Endothelial cell of umbilical vein (primary cell): Measurements from ENCODE around the gene CD101. TPM values are rescaled to one million over a fixed set of nuclear protein-coding genes. Genes with fewer than 3 reads are reported as not detected.

Experiments used
- BruUV-seq: library from RNA; stranded (reverse); fragments of 400-500 nt; replicated peaks from 2 replicates; lab custom pipeline; 2021; lab: Mats Ljungman, UMichigan
- CTCF ChIA-PET: fragments of 300-600, 350-600 bp; sonication (Branson Sonifier 250); formaldehyde crosslinking; loops from one replicate; lab custom pipeline; 2021; ENCODE audit warnings: antibody characterized with exemption, inconsistent platforms; lab: Charles Lee
- POLR2A ChIA-PET: fragments of 300-600, 350-600 bp; sonication (Branson Sonifier 250); formaldehyde crosslinking; loops from one replicate; lab custom pipeline; 2021; ENCODE audit warnings: antibody characterized with exemption, inconsistent platforms; lab: Charles Lee
- DNase-seq: peaks from one replicate; pipeline ENCODE4 v3.0.0-alpha.2; 2011; ENCODE audit warnings: low read depth, low spot score
- FAIRE-seq: peaks from 2 replicates; lab custom pipeline; 2011; peaks lifted over from hg19 to GRCh38; lab: Jason Lieb, UNC
- H2AFZ ChIP-seq: 2 replicates; pipeline ENCODE4 v1.6.0; 2012; ENCODE audit warnings: low read depth, low read length, control low read depth, inconsistent platforms
- H3K27ac ChIP-seq: 2 replicates; pipeline ENCODE4 v1.5.1; 2011; ENCODE audit warnings: low read depth, mild to moderate bottlenecking, control low read depth, low read length, moderate library complexity; ENCODE audit not compliant: insufficient read depth
- H3K27me3 ChIP-seq, 2 experiments: 2 replicates each; pipeline versions ENCODE4 v1.6.0 to v1.6.1; 2011; ENCODE audit warnings: low read length in 2 of 2, mixed read lengths in 1 of 2; ENCODE audit not compliant: control insufficient read depth in 2 of 2, insufficient read depth in 2 of 2
- H3K36me3 ChIP-seq, 2 experiments: 2 replicates in 1 of 2; 3 replicates in 1 of 2; pipeline ENCODE4 v1.5.1; 2011; ENCODE audit warnings: low read length in 2 of 2, mild to moderate bottlenecking in 1 of 2, moderate library complexity in 1 of 2; ENCODE audit not compliant: control insufficient read depth in 2 of 2, insufficient read depth in 2 of 2; ENCODE audit errors: extremely low read depth in 1 of 2
- H3K4me1 ChIP-seq: 3 replicates; pipeline ENCODE4 v1.5.1; 2011; ENCODE audit warnings: mild to moderate bottlenecking, low read length; ENCODE audit not compliant: control insufficient read depth, insufficient read depth; ENCODE audit errors: extremely low read depth
- H3K4me2 ChIP-seq: 2 replicates; pipeline ENCODE4 v1.6.1; 2011; ENCODE audit warnings: low read length, control low read depth, mixed read lengths; ENCODE audit not compliant: insufficient read depth
- H3K4me3 ChIP-seq, 3 experiments: fragments of 200-600 bp in 1 of 3; sonication (generic), shearing (Covaris generic) in 1 of 3; replicated peaks in 1 of 3; 2 replicates each; pipeline ENCODE4 v1.5.1; 2011 to 2016; ENCODE audit warnings: control low read depth in 3 of 3, low read length in 3 of 3, mild to moderate bottlenecking in 2 of 3, inconsistent platforms in 1 of 3, low read depth in 1 of 3, moderate library complexity in 1 of 3; ENCODE audit not compliant: insufficient read depth in 1 of 3
- H3K79me2 ChIP-seq: 2 replicates; pipeline ENCODE4 v1.6.0; 2012; ENCODE audit warnings: low read length, inconsistent platforms; ENCODE audit not compliant: control insufficient read depth, insufficient read depth
- H3K9ac ChIP-seq: replicated peaks from 2 replicates; pipeline ENCODE3; 2011; ENCODE audit warnings: low read length, control low read depth; ENCODE audit not compliant: insufficient read depth; ENCODE audit errors: extremely low read depth
- H3K9me1 ChIP-seq: replicated peaks from 3 replicates; pipeline ENCODE4 v1.6.0; 2011; ENCODE audit warnings: mild to moderate bottlenecking, low read length; ENCODE audit not compliant: control insufficient read depth, insufficient read depth; ENCODE audit errors: extremely low read depth
- H3K9me3 ChIP-seq: replicated peaks from 2 replicates; pipeline ENCODE4 v1.5.1; 2012; ENCODE audit warnings: low read length, inconsistent platforms; ENCODE audit not compliant: control insufficient read depth, insufficient read depth
- H4K20me1 ChIP-seq: replicated peaks from 2 replicates; pipeline ENCODE3; 2011; ENCODE audit warnings: mild to moderate bottlenecking, low read length; ENCODE audit not compliant: control insufficient read depth, insufficient read depth; ENCODE audit errors: extremely low read depth
- CTCF ChIP-seq, 2 donors: IDR thresholded peaks; 1 replicate in 1 of 2; 2 replicates in 1 of 2; pipeline ENCODE4 v1.5.1; 2011; ENCODE audit warnings: low read length in 2 of 2, mild to moderate bottlenecking in 2 of 2, moderate library complexity in 2 of 2, control low read depth in 1 of 2, inconsistent platforms in 1 of 2, low read depth in 1 of 2; ENCODE audit not compliant: insufficient read depth in 1 of 2; ENCODE audit errors: extremely low read depth in 1 of 2
- EZH2 ChIP-seq: IDR thresholded peaks from 2 replicates; pipeline ENCODE4 v1.6.1; 2012; ENCODE audit warnings: borderline replicate concordance, low read depth, mild to moderate bottlenecking, moderate library complexity, low read length, inconsistent platforms; ENCODE audit not compliant: severe bottlenecking
- GATA2 ChIP-seq: IDR thresholded peaks from 2 replicates; pipeline ENCODE4 v1.7.0; 2011; ENCODE audit warnings: low read depth, mild to moderate bottlenecking, moderate library complexity, mixed read lengths, low read length; ENCODE audit not compliant: insufficient read length, insufficient read depth
- JUN ChIP-seq: IDR thresholded peaks from 2 replicates; pipeline ENCODE4 v1.6.1; 2011; ENCODE audit warnings: borderline replicate concordance, low read depth; ENCODE audit not compliant: insufficient read length, insufficient read depth
- MAX ChIP-seq: IDR thresholded peaks from 2 replicates; pipeline ENCODE4 v1.6.1; 2011; ENCODE audit not compliant: insufficient read depth, insufficient read length
- MYC ChIP-seq: IDR thresholded peaks from one replicate; pipeline ENCODE4 v1.6.1; 2011; ENCODE audit warnings: mild to moderate bottlenecking, low read depth, low read length
- POLR2A ChIP-seq: IDR thresholded peaks from 2 replicates; pipeline ENCODE4 v1.6.1; 2012; ENCODE audit warnings: low read depth, mild to moderate bottlenecking, control low read depth, low read length
- POLR2AphosphoS5 ChIP-seq: IDR thresholded peaks from 2 replicates; pipeline ENCODE4 v1.6.1; 2012; ENCODE audit warnings: low read depth, mild to moderate bottlenecking, control low read depth, low read length, moderate library complexity; ENCODE audit not compliant: insufficient read depth
- dilution Hi-C: fragments of 300-500 bp; cut with MboI; formaldehyde crosslinking; loops from one replicate; pipeline ENCODE4 v1.15.0; 2019; ENCODE audit warnings: low sequenced_read_pairs; ENCODE audit not compliant: extremely low pct_ligation_motif_present
- intact Hi-C: fragments of 100-400 bp; cut with micrococcal nuclease; formaldehyde crosslinking; loops from one replicate; pipeline ENCODE4 v1.10.0; 2022
- polyA plus RNA-seq, 4 experiments: library from polyadenylated mRNA; depleted of rRNA in 3 of 4; stranded (reverse) in 3 of 4; unstranded in 1 of 4; fragments of >200 nt; gene quantifications; 2 replicates each; pipeline versions ENCODE4 v1.2.1 to v1.2.3, GENCODE V29; 2011 to 2012; ENCODE audit warnings: missing spikeins in 1 of 4
- total RNA-seq: library from RNA; stranded (reverse); gene quantifications from 2 replicates; pipeline ENCODE4 v1.2.3, GENCODE V29; 2021

Gene CD101
- total and polyA plus RNA-seq, 2 donors (not counting 3 experiments of a cell fraction or from before 2014, with no cell fraction given), result 0.04 to 0.97 TPM

GRCh38 chr1:117069220-117069844 lies 67.8 kb downstream of the CD101 start:
- no peak overlapping the region for H3K9ac ChIP-seq

More at GRCh38 chr1:117069220-117069844, 67.8 kb downstream of the CD101 start:
- FAIRE-seq, result no peak
- no peaks in the 10 kb centered on the region for H4K20me1 ChIP-seq
- ChIA-PET CTCF (interaction anchor here (1.0 to 9.2 kb wide), 4 partner anchors 24 to 215 kb away, joined by 3 to 490 read pairs (median 12); no protein-coding TSS in a partner anchor), POLR2A (no interaction called here)
- peaks cover 7% of the 10 kb centered on the region for H3K79me2 ChIP-seq
- no peak for TF ChIP-seq JUN
- TF ChIP-seq POLR2AphosphoS5, result no peak
- TF ChIP-seq GATA2, result no peak
- TF ChIP-seq CTCF (IDR thresholded peaks at IDR 0.05; ENCODE audit: extremely low read depth in 1 of 2, insufficient read depth in 1 of 2, low read depth in 1 of 2, low read length in 2 of 2), result no peak
- TF ChIP-seq MAX, result no peak
- no peak for TF ChIP-seq MYC
- no peak for TF ChIP-seq POLR2A
- TF ChIP-seq EZH2, result no peak
- intact Hi-C loops (loop anchor here (2.0 to 10.0 kb wide), 7 partner anchors 25 to 825 kb away; partner anchors contain the start of genes MAN1A2 and TRIM45), dilution Hi-C loops (no loop called here)
- peaks cover 0 to 2% of the 10 kb centered on the region in 2 experiments for H3K36me3 ChIP-seq
- no peak overlapping the region for H3K4me2 ChIP-seq
- no TSS peak for BruUV-seq
- H2AFZ ChIP-seq, result no peak overlapping the region
- H3K9me3 ChIP-seq, result no peaks in the 10 kb centered on the region
- H3K9me1 ChIP-seq, result no peaks in the 10 kb centered on the region
- H3K27ac ChIP-seq, result no peak overlapping the region
- no peak overlapping the region for H3K4me3 ChIP-seq
- no peak for DNase-seq
- H3K27me3 ChIP-seq, result no peaks in the 10 kb centered on the region
- H3K4me1 ChIP-seq, result no peaks in the 10 kb centered on the region
